ENCODE measurements around the gene COL17A1. TPM values are rescaled to one million over a fixed set of nuclear protein-coding genes. Genes with fewer than 3 reads are reported as not detected.

The COL17A1 gene
- total RNA-seq, 2 donors from 2014 or later, result 1.1 to 2.3 TPM

- Mint-ChIP-seq H3K4me3 (no peak overlapping the region), H3K27ac (peak overlapping the region; percentile 75)
Measured at GRCh38 chr10:104127411-104127810, 41.7 kb upstream of the COL17A1 start.

DNA sequence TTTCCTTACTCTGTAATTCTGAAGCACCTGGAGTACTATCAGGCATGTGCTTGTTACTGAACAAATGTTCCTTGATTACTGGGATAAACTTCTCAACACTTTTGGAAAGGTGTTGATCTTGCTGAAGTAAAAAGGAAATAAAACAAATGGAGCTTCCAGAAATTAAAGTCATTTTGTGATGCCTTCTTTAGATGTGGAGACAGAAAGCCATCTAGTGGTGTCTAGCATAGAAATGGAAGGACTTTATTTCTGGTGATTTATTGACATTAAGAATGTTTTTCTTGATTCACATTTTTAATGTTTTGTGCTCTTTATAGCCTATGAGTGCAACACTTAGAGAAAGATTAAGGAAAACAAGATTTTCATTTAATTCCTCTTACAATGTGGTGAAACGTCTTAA is 37.7 kb upstream of the COL17A1 start:
- Mint-ChIP-seq H3K9me3 (no peaks in the 10 kb centered on the region), H3K27me3 (ENCODE audit: insufficient read depth) (no peaks in the 10 kb centered on the region), H3K27ac (no peak overlapping the region), H3K4me3 (peak overlapping the region; percentile 86), H3K4me1 (peaks cover 37% of the 10 kb centered on the region), H3K36me3 (ENCODE audit: low read depth) (peaks cover 11% of the 10 kb centered on the region)
- H3K4me3 ChIP-seq (ENCODE audit: low read length), result no peak overlapping the region
- H3K27me3 ChIP-seq (ENCODE audit: control insufficient read depth, insufficient read depth, low read length, poor library complexity, severe bottlenecking), result no peaks in the 10 kb centered on the region
- no peak overlapping the region for H3K9ac ChIP-seq (ENCODE audit: extremely low read depth, low read length, poor library complexity, severe bottlenecking)
- H3K4me1 ChIP-seq (ENCODE audit: control insufficient read depth, insufficient read depth, low read length), result peaks cover 7% of the 10 kb centered on the region
- no CpG with 5 or more reads among the region's 1 CpG for WGBS, 2 experiments (ENCODE audit: insufficient coverage in 1 of 2, insufficient read length in 1 of 2)
- H3K36me3 ChIP-seq (ENCODE audit: control insufficient read depth, insufficient read depth, low read length), result no peaks in the 10 kb centered on the region
- no peak overlapping the region for H3K27ac ChIP-seq (ENCODE audit: low read depth, low read length)
- DNase-seq, result no peak
- TF ChIP-seq, protein P1, sequence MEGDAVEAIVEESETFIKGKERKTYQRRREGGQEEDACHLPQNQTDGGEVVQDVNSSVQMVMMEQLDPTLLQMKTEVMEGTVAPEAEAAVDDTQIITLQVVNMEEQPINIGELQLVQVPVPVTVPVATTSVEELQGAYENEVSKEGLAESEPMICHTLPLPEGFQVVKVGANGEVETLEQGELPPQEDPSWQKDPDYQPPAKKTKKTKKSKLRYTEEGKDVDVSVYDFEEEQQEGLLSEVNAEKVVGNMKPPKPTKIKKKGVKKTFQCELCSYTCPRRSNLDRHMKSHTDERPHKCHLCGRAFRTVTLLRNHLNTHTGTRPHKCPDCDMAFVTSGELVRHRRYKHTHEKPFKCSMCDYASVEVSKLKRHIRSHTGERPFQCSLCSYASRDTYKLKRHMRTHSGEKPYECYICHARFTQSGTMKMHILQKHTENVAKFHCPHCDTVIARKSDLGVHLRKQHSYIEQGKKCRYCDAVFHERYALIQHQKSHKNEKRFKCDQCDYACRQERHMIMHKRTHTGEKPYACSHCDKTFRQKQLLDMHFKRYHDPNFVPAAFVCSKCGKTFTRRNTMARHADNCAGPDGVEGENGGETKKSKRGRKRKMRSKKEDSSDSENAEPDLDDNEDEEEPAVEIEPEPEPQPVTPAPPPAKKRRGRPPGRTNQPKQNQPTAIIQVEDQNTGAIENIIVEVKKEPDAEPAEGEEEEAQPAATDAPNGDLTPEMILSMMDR (conservative IDR thresholded peaks at IDR 0.05), result peak; percentile 59
- H3K9me3 ChIP-seq (ENCODE audit: control insufficient read depth, low read length), result no peaks in the 10 kb centered on the region

More at GRCh38 chr10:104127411-104127810, 41.7 kb upstream of the COL17A1 start:
- WGBS, 2 experiments (ENCODE audit: insufficient coverage in 1 of 2, insufficient read length in 1 of 2), result 76 to 80% methylated on average over 2 of the region's 2 CpGs
- DNase-seq, result peak; percentile 84
- TF ChIP-seq, protein P1 (conservative IDR thresholded peaks at IDR 0.05), result peak; percentile 77
- H3K36me3 ChIP-seq (ENCODE audit: control insufficient read depth, insufficient read depth, low read length), result no peaks in the 10 kb centered on the region
- H3K27ac ChIP-seq (ENCODE audit: low read depth, low read length), result no peak overlapping the region
- H3K4me3 ChIP-seq (ENCODE audit: low read length), result no peak overlapping the region
- Mint-ChIP-seq H3K36me3 (ENCODE audit: low read depth) (peaks cover 11% of the 10 kb centered on the region), H3K4me1 (peaks cover 22% of the 10 kb centered on the region), H3K27me3 (ENCODE audit: insufficient read depth) (no peaks in the 10 kb centered on the region), H3K9me3 (no peaks in the 10 kb centered on the region)
- H3K9ac ChIP-seq (ENCODE audit: extremely low read depth, low read length, poor library complexity, severe bottlenecking), result no peak overlapping the region
- no peaks in the 10 kb centered on the region for H3K27me3 ChIP-seq (ENCODE audit: control insufficient read depth, insufficient read depth, low read length, poor library complexity, severe bottlenecking)
- H3K9me3 ChIP-seq (ENCODE audit: control insufficient read depth, low read length), result no peaks in the 10 kb centered on the region
- peaks cover 7% of the 10 kb centered on the region for H3K4me1 ChIP-seq (ENCODE audit: control insufficient read depth, insufficient read depth, low read length)

DNA sequence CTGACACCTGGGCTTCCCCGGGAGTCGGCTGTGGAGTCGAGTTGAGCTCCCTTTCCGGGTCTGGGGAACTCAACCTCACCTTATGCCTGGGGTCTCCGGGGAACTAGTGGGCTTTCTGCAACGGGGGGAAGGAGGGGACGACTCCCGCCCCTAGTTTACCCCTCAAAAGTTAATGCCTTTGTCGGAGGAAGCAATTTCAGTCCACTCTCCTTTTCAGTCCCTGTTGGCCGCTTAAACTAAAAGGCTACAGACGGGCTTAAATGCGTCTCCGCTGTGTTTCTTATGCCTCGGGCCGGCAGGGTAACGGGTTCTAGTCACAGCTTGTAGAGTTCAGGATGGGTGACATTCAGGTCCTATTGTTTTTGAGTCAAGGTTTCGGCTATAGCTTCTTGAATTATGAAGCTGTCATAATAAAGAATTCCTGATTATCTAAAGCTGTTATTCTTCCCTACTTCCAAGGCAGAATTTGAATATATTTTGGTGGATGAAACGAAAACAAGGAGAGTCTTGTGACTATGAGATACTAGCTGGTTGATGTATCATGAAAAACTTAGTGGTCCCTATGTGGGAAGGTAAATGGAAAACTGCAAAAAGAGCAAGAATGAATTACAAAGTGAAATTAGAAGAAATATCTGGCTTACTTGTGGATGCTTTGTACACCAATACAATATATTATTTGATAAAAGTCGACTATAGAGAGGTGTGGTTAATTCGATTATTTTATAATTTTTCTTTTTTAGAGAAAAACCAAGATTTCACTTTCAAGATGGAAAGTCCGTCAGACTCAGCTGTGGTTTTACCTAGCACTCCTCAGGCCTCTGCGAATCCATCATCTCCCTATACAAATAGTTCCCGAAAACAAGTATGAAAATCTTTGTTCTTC is 36.8 kb upstream of the COL17A1 start:
- Mint-ChIP-seq H3K27me3 (ENCODE audit: insufficient read depth) (no peaks in the 10 kb centered on the region), H3K27ac (peak overlapping the region; percentile 96), H3K4me3 (peak overlapping the region; percentile 86), H3K4me1 (peaks cover 35% of the 10 kb centered on the region), H3K36me3 (ENCODE audit: low read depth) (peaks cover 11% of the 10 kb centered on the region), H3K9me3 (no peaks in the 10 kb centered on the region)
- Histone ChIP-seq H3K36me3 (ENCODE audit: control insufficient read depth, insufficient read depth, low read length) (no peaks in the 10 kb centered on the region), H3K9ac (ENCODE audit: extremely low read depth, low read length, poor library complexity, severe bottlenecking) (peak overlapping the region; percentile 73), H3K27ac (ENCODE audit: low read depth, low read length) (peak overlapping the region; percentile 57), H3K4me3 (ENCODE audit: low read length) (peak overlapping the region; percentile 91), H3K27me3 (ENCODE audit: control insufficient read depth, insufficient read depth, low read length, poor library complexity, severe bottlenecking) (no peaks in the 10 kb centered on the region), H3K9me3 (ENCODE audit: control insufficient read depth, low read length) (no peaks in the 10 kb centered on the region), H3K4me1 (ENCODE audit: control insufficient read depth, insufficient read depth, low read length) (peaks cover 7% of the 10 kb centered on the region)
- TF ChIP-seq, protein P1 (conservative IDR thresholded peaks at IDR 0.05), result no peak
- WGBS, 2 experiments (ENCODE audit: insufficient coverage in 1 of 2, insufficient read length in 1 of 2), result 10 to 15% methylated on average over 13 to 21 of the region's 23 CpGs
- DNase-seq, result no peak

Measured in endodermal cell (in vitro differentiated cells).